IMR-90 (cell line): Measurements from ENCODE around the gene TENT4B. TPM values are rescaled to one million over a fixed set of nuclear protein-coding genes. Genes with fewer than 3 reads are reported as not detected.

Source experiments
- ATAC-seq: fragments of 200-7000 bp; cut with Tn5 transposase; 2 replicates; pipeline ENCODE4 v1.9.1; 2020; ENCODE audit warnings: low read depth, mild to moderate bottlenecking, moderate library complexity
- BruUV-seq: library from RNA; stranded (reverse); fragments of 400-500 nt; replicated peaks from 2 replicates; lab custom pipeline; 2021; lab: Mats Ljungman, UMichigan
- CTCF ChIA-PET: fragments of 300-600 bp; formaldehyde crosslinking; extraction: SDS; loops from one replicate; lab custom pipeline; 2021; ENCODE audit warnings: antibody characterized with exemption; lab: Yijun Ruan, JAX
- POLR2A ChIA-PET: fragments of 300-600 bp; sonication (Branson Sonifier 250); formaldehyde crosslinking; loops from one replicate; lab custom pipeline; 2022; ENCODE audit warnings: antibody characterized with exemption; ENCODE audit not compliant: unreplicated experiment; lab: Charles Lee
- DNase-seq: peaks from one replicate; pipeline ENCODE4 v3.0.0; 2013
- H2AFZ ChIP-seq: replicated peaks from 2 replicates; pipeline ENCODE3; 2013; ENCODE audit warnings: low read length, mild to moderate bottlenecking; ENCODE audit not compliant: poor library complexity
- H2AK5ac ChIP-seq: 2 replicates; pipeline ENCODE4 v1.6.1; 2013; ENCODE audit warnings: low read depth, low read length, inconsistent platforms
- H2AK9ac ChIP-seq: replicated peaks from 2 replicates; pipeline ENCODE3; 2013; ENCODE audit warnings: mild to moderate bottlenecking, low read depth, low read length, moderate library complexity; ENCODE audit not compliant: poor library complexity
- H2BK120ac ChIP-seq: 2 replicates; pipeline ENCODE4 v1.6.1; 2013; ENCODE audit warnings: low read depth, low read length, inconsistent platforms
- H2BK15ac ChIP-seq: 3 replicates; pipeline ENCODE4 v1.6.1; 2013; ENCODE audit warnings: low read depth, low read length, inconsistent platforms
- H2BK20ac ChIP-seq: 2 replicates; pipeline ENCODE4 v1.6.1; 2013; ENCODE audit warnings: low read depth, mild to moderate bottlenecking, inconsistent platforms, low read length, moderate library complexity
- H2BK5ac ChIP-seq: 2 replicates; pipeline ENCODE4 v1.6.1; 2013; ENCODE audit warnings: mild to moderate bottlenecking, low read depth, low read length, inconsistent platforms; ENCODE audit not compliant: poor library complexity, severe bottlenecking
- H3K14ac ChIP-seq: replicated peaks from 2 replicates; pipeline ENCODE4 v1.6.1; 2013; ENCODE audit warnings: low read depth, low read length, inconsistent platforms
- H3K18ac ChIP-seq: 2 replicates; pipeline ENCODE4 v1.6.1; 2013; ENCODE audit warnings: low read depth, low read length, control low read depth
- H3K23ac ChIP-seq: 2 replicates; pipeline ENCODE4 v1.6.1; 2013; ENCODE audit warnings: low read depth, low read length, inconsistent platforms
- H3K27ac ChIP-seq: 2 replicates; pipeline ENCODE4 v1.5.1; 2013; ENCODE audit warnings: mild to moderate bottlenecking, control low read depth, low read length; ENCODE audit not compliant: insufficient read depth
- H3K27me3 ChIP-seq: 2 replicates; pipeline ENCODE4 v1.6.1; 2013; ENCODE audit warnings: low read length; ENCODE audit not compliant: control insufficient read depth, insufficient read depth
- H3K36me3 ChIP-seq: 2 replicates; pipeline ENCODE4 v1.6.1; 2013; ENCODE audit warnings: low read length, mixed read lengths; ENCODE audit not compliant: control insufficient read depth, insufficient read depth
- H3K4ac ChIP-seq: 2 replicates; pipeline ENCODE4 v1.6.1; 2013; ENCODE audit warnings: low read depth, low read length, inconsistent platforms
- H3K4me1 ChIP-seq: 2 replicates; pipeline ENCODE4 v1.6.1; 2013; ENCODE audit warnings: low read length, mixed read lengths; ENCODE audit not compliant: control insufficient read depth, insufficient read depth
- H3K4me2 ChIP-seq: 2 replicates; pipeline ENCODE4 v1.6.1; 2013; ENCODE audit warnings: low read depth, mild to moderate bottlenecking, control low read depth, low read length, moderate library complexity
- H3K4me3 ChIP-seq: 2 replicates; pipeline ENCODE4 v1.5.1; 2013; ENCODE audit warnings: low read depth, mild to moderate bottlenecking, control low read depth, low read length, moderate library complexity; ENCODE audit not compliant: insufficient read depth
- H3K56ac ChIP-seq: 2 replicates; pipeline ENCODE4 v1.6.1; 2013; ENCODE audit warnings: low read length, inconsistent platforms; ENCODE audit not compliant: insufficient read depth; ENCODE audit errors: extremely low read depth
- H3K79me1 ChIP-seq, 2 experiments: 2 replicates each; pipeline ENCODE4 v1.6.1; 2013; ENCODE audit warnings: low read length in 2 of 2, inconsistent platforms in 1 of 2, low read depth in 1 of 2
- H3K9ac ChIP-seq: 2 replicates; pipeline ENCODE4 v1.6.1; 2013; ENCODE audit warnings: low read depth, low read length, control low read depth
- H3K9me1 ChIP-seq: 2 replicates; pipeline ENCODE4 v1.6.1; 2013; ENCODE audit warnings: low read length, inconsistent platforms; ENCODE audit not compliant: insufficient read depth
- H3K9me3 ChIP-seq: 2 replicates; pipeline ENCODE4 v1.6.1; 2013; ENCODE audit warnings: low read length; ENCODE audit not compliant: control insufficient read depth, insufficient read depth
- H4K20me1 ChIP-seq: 2 replicates; pipeline ENCODE4 v1.6.1; 2013; ENCODE audit warnings: low read length, inconsistent platforms; ENCODE audit not compliant: insufficient read depth
- H4K5ac ChIP-seq: 2 replicates; pipeline ENCODE4 v1.6.1; 2013; ENCODE audit warnings: mild to moderate bottlenecking, low read depth, low read length, control low read depth
- H4K8ac ChIP-seq, 2 experiments: 2 replicates each; pipeline ENCODE4 v1.6.1; 2013; ENCODE audit warnings: low read depth in 2 of 2, low read length in 2 of 2, control low read depth in 1 of 2, inconsistent platforms in 1 of 2
- H4K91ac ChIP-seq: 2 replicates; pipeline ENCODE4 v1.6.1; 2013; ENCODE audit warnings: low read depth, low read length, inconsistent platforms; ENCODE audit not compliant: insufficient read depth
- BHLHE40 ChIP-seq: fragments of 150-350 bp; IDR thresholded peaks from 2 replicates; pipeline ENCODE4 v1.6.1; 2016; ENCODE audit warnings: mild to moderate bottlenecking, low read depth, low read length
- CEBPB ChIP-seq: IDR thresholded peaks from 2 replicates; pipeline ENCODE4 v1.6.1; 2012; ENCODE audit warnings: low read depth, low read length, improper control_type of control experiment
- CHD1 ChIP-seq: IDR thresholded peaks from 2 replicates; pipeline ENCODE4 v1.6.1; 2012; ENCODE audit warnings: low read depth, low read length, improper control_type of control experiment
- CTCF ChIP-seq: conservative IDR thresholded peaks from 2 replicates; pipeline ENCODE4 v1.5.1; 2012; ENCODE audit warnings: mild to moderate bottlenecking, low read depth, low read length, improper control_type of control experiment
- ELK1 ChIP-seq: fragments of 150-350 bp; IDR thresholded peaks from 2 replicates; pipeline ENCODE4 v1.6.1; 2016; ENCODE audit warnings: low read depth, mild to moderate bottlenecking, low read length, moderate library complexity, borderline replicate concordance
- FOS ChIP-seq: fragments of 150-350 bp; IDR thresholded peaks from 2 replicates; pipeline ENCODE4 v1.6.1; 2016; ENCODE audit warnings: low read depth, low read length
- MAFK ChIP-seq: IDR thresholded peaks from 2 replicates; pipeline ENCODE4 v1.6.1; 2012; ENCODE audit warnings: low read depth, low read length, improper control_type of control experiment
- MAZ ChIP-seq: IDR thresholded peaks from 2 replicates; pipeline ENCODE4 v1.6.1; 2012; ENCODE audit warnings: low read depth, mild to moderate bottlenecking, low read length, improper control_type of control experiment, moderate library complexity, borderline replicate concordance
- MXI1 ChIP-seq: IDR thresholded peaks from 2 replicates; pipeline ENCODE4 v1.6.1; 2012; ENCODE audit warnings: low read depth, mild to moderate bottlenecking, low read length, moderate library complexity, borderline replicate concordance
- NFE2L2 ChIP-seq: fragments of 150-350 bp; IDR thresholded peaks from 2 replicates; pipeline ENCODE4 v1.6.1; 2016; ENCODE audit warnings: low read depth, mild to moderate bottlenecking, low read length
- POLR2A ChIP-seq: IDR thresholded peaks from 2 replicates; pipeline ENCODE4 v1.6.1; 2012; ENCODE audit warnings: mild to moderate bottlenecking, low read depth, low read length
- RAD21 ChIP-seq: IDR thresholded peaks from 2 replicates; pipeline ENCODE4 v1.6.1; 2012; ENCODE audit warnings: low read length, improper control_type of control experiment
- RCOR1 ChIP-seq: IDR thresholded peaks from 2 replicates; pipeline ENCODE4 v1.6.1; 2012; ENCODE audit warnings: mild to moderate bottlenecking, low read length, improper control_type of control experiment; ENCODE audit not compliant: insufficient replicate concordance
- RFX5 ChIP-seq: IDR thresholded peaks from 2 replicates; pipeline ENCODE4 v1.8.0; 2012; ENCODE audit warnings: low read depth, mild to moderate bottlenecking, low read length, moderate library complexity
- SMC3 ChIP-seq: fragments of 150-350 bp; IDR thresholded peaks from 2 replicates; pipeline ENCODE4 v1.6.1; 2016; ENCODE audit warnings: low read depth, mild to moderate bottlenecking, antibody characterized with exemption, low read length, moderate library complexity
- USF2 ChIP-seq: fragments of 150-350 bp; IDR thresholded peaks from 2 replicates; pipeline ENCODE4 v1.6.1; 2017; ENCODE audit warnings: mild to moderate bottlenecking, antibody characterized with exemption, low read length, low read depth
- WGBS, 2 experiments: methylation state at CpG; one replicate each; pipeline versions ENCODE4 v1.1.5 to v1.1.7; 2013; ENCODE audit warnings: missing lambda C conversion rate in 2 of 2; ENCODE audit not compliant: insufficient read length in 1 of 2; ENCODE audit errors: extremely low coverage in 2 of 2; 5-methylcytosine and 5-hydroxymethylcytosine counted together
- dilution Hi-C: fragments of 300-500 bp; cut with HindIII; formaldehyde crosslinking; loops from one replicate; pipeline ENCODE4 v1.14.3; 2018; ENCODE audit warnings: low sequenced_read_pairs; ENCODE audit not compliant: unreplicated experiment
- in situ Hi-C: fragments of 300-500 bp; cut with MboI; formaldehyde crosslinking; loops from 3 replicates; pipeline ENCODE4 v1.14.3; 2019; ENCODE audit warnings: low sequenced_read_pairs, inconsistent platforms, mixed read lengths
- intact Hi-C: fragments of 100-400 bp; cut with micrococcal nuclease; formaldehyde crosslinking; loops from 2 replicates; pipeline ENCODE4 v1.10.0; 2022
- polyA plus RNA-seq, 3 experiments: library from polyadenylated mRNA; depleted of rRNA; stranded (reverse); fragments of >200 nt; gene quantifications; 2 replicates each; pipeline ENCODE4 v1.2.3, GENCODE V29; 2012; ENCODE audit warnings: low replicate concordance in 1 of 3
- total RNA-seq: library from RNA; depleted of rRNA; stranded (reverse); fragments of >200 nt; gene quantifications from 2 replicates; pipeline ENCODE4 v1.2.3, GENCODE V29; 2012

Gene TENT4B
- total and polyA plus RNA-seq, 2 of the 4 experiments (the other 2 are of a cell fraction), result 4.1 to 7.0 TPM

- no peak overlapping the region for H2AK9ac ChIP-seq
- no peak overlapping the region for H3K4ac ChIP-seq
- H3K23ac ChIP-seq, result no peak overlapping the region
- H3K27me3 ChIP-seq, result peaks cover 23% of the 10 kb centered on the region
- H3K27ac ChIP-seq, result no peak overlapping the region
- no peak overlapping the region for H3K18ac ChIP-seq
- DNase-seq (no peak), ATAC-seq (no peak)
- no peak overlapping the region for H3K9ac ChIP-seq
- H2BK120ac ChIP-seq, result no peak overlapping the region
- no peak overlapping the region for H4K91ac ChIP-seq
- BruUV-seq, result no TSS peak
- 60% methylated on average over 1 of the region's 7 CpGs; no CpG with 5 or more reads in 1 of the 2 experiments for WGBS, 2 experiments
- H3K4me3 ChIP-seq, result no peak overlapping the region
- H4K5ac ChIP-seq, result no peak overlapping the region
- H4K20me1 ChIP-seq, result no peaks in the 10 kb centered on the region; the same call in 1 of the 2 replicates
- H3K56ac ChIP-seq, result no peak overlapping the region
- H2BK20ac ChIP-seq, result no peak overlapping the region
- no peak overlapping the region for H2AK5ac ChIP-seq
- no peak overlapping the region for H2BK5ac ChIP-seq
- H3K79me1 ChIP-seq, result no peaks in the 10 kb centered on the region
- no peak overlapping the region for H4K8ac ChIP-seq
- H3K9me3 ChIP-seq, result no peaks in the 10 kb centered on the region
- dilution Hi-C loops (no loop called here), in situ Hi-C loops (no loop called here), intact Hi-C loops (no loop called here)
- no peak overlapping the region for H3K4me2 ChIP-seq
- H2BK15ac ChIP-seq, result no peak overlapping the region
- peaks cover 4% of the 10 kb centered on the region; the same call in 1 of the 2 replicates for H3K9me1 ChIP-seq
- no peaks in the 10 kb centered on the region for H3K36me3 ChIP-seq
- no peak for TF ChIP-seq FOS
- no peak for TF ChIP-seq USF2
- TF ChIP-seq RFX5, result no peak
- TF ChIP-seq CEBPB, result no peak
- no peak for TF ChIP-seq RAD21
- no peak for TF ChIP-seq ELK1
- TF ChIP-seq POLR2A, result no peak
- no peak for TF ChIP-seq MXI1
- no peak for TF ChIP-seq RCOR1
- TF ChIP-seq SMC3, result no peak
- no peak for TF ChIP-seq BHLHE40
- no peak for TF ChIP-seq NFE2L2
- TF ChIP-seq MAFK, result no peak
- no peak for TF ChIP-seq CHD1
- TF ChIP-seq MAZ, result no peak
- no peak for TF ChIP-seq CTCF
- H3K14ac ChIP-seq, result no peak overlapping the region
- H2AFZ ChIP-seq, result no peak overlapping the region
- peaks cover 6% of the 10 kb centered on the region for H3K4me1 ChIP-seq
- ChIA-PET CTCF (interaction anchor here (0.9 to 1.0 kb wide), 2 partner anchors 73 to 76 kb away, joined by 5 to 6 read pairs; no protein-coding TSS in a partner anchor), POLR2A (interaction anchor here (0.6 kb wide), 1 partner anchor 22 kb away, joined by 3 read pairs; no protein-coding TSS in a partner anchor)
These were observed 101.0 kb downstream of the TENT4B start for GRCh38 chr16:50254072-50254471.
